HG03521 (cell line): ENCODE results near the gene VENTX.

Experiments
- ATAC-seq: cut with Tn5 transposase; IDR thresholded peaks from one replicate; pipeline ENCODE4 v1.9.1; 2021; ENCODE audit warnings: mild to moderate bottlenecking, moderate library complexity; ENCODE audit not compliant: unreplicated experiment

VENTX gene

GRCh38 chr10:133270773-133271297 is 33.2 kb downstream of the VENTX start:
- no peak for ATAC-seq

- ATAC-seq, result no peak
These were observed 34.1 kb downstream of the VENTX start for GRCh38 chr10:133271521-133272300.

GRCh38 chr10:133272301-133272963 is 34.8 kb downstream of the VENTX start:
- ATAC-seq, result no peak

- ATAC-seq, result no peak
These were observed 35.3 kb downstream of the VENTX start for GRCh38 chr10:133272964-133273420.

GRCh38 chr10:133273534-133274143 is 36.0 kb downstream of the VENTX start:
- ATAC-seq, result no peak

- ATAC-seq, result peak; percentile 34
These were observed 37.4 kb downstream of the VENTX start for GRCh38 chr10:133274751-133275683.

- peak; percentile 20 for ATAC-seq
These were observed 38.0 kb downstream of the VENTX start for GRCh38 chr10:133275684-133276092.

GRCh38 chr10:133276100-133276434 is 38.4 kb downstream of the VENTX start:
- ATAC-seq, result no peak

- peak; percentile 42 for ATAC-seq
These were observed 39.0 kb downstream of the VENTX start, which contains the start of gene ADAM8 for GRCh38 chr10:133276435-133277201. ADAM8 (minus strand) TSS chr10:133276868; CDS start chr10:133276817, 51 bp downstream.

GRCh38 chr10:133277277-133277992 is 39.8 kb downstream of the VENTX start:
- ATAC-seq, result no peak

- no peak for ATAC-seq
These were observed 40.4 kb downstream of the VENTX start for GRCh38 chr10:133277993-133278576.

GRCh38 chr10:133278577-133279265 is 41.1 kb downstream of the VENTX start:
- ATAC-seq, result peak; percentile 43

GRCh38 chr10:133279326-133280226 is 41.9 kb downstream of the VENTX start:
- no peak for ATAC-seq

- ATAC-seq, result no peak
These were observed 42.9 kb downstream of the VENTX start for GRCh38 chr10:133280391-133281059.

- no peak for ATAC-seq
These were observed 43.4 kb downstream of the VENTX start for GRCh38 chr10:133281084-133281483.

- ATAC-seq, result no peak
These were observed 44.1 kb downstream of the VENTX start for GRCh38 chr10:133281628-133282372.
